Measurements from ENCODE around the gene TAGLN.

Gene TAGLN

GRCh38 chr11:117212697-117213355, 13.7 kb downstream of the TAGLN start:
- Histone ChIP-seq H2AFZ (ENCODE audit: low read length) (no peak overlapping the region), H3K27me3 (ENCODE audit: insufficient read depth, low read length, poor library complexity, severe bottlenecking) (no peaks in the 10 kb centered on the region), H3K36me3 (ENCODE audit: insufficient read depth, low read length) (peaks cover 14% of the 10 kb centered on the region; the same call in 1 of the 2 replicates), H3K4me3 (ENCODE audit: low read length, poor library complexity, severe bottlenecking) (no peak overlapping the region), H3F3A (ENCODE audit: low read depth) (no peaks in the 10 kb centered on the region), H3K79me2 (ENCODE audit: insufficient read depth, low read length) (no peaks in the 10 kb centered on the region), H3K4me1 (ENCODE audit: insufficient read depth, low read length, poor library complexity, severe bottlenecking) (no peaks in the 10 kb centered on the region), H3K9me3 (ENCODE audit: insufficient read depth, low read depth, low read length) (no peaks in the 10 kb centered on the region), H3K9ac (ENCODE audit: low read depth, low read length, poor library complexity, severe bottlenecking) (no peak overlapping the region), H3K4me2 (ENCODE audit: low read depth, low read length, poor library complexity, severe bottlenecking) (no peak overlapping the region), H4K20me1 (ENCODE audit: insufficient read depth, low read length, poor library complexity, severe bottlenecking) (no peaks in the 10 kb centered on the region), H3K9me2 (replicated peaks; ENCODE audit: low read depth, low read length) (no peaks in the 10 kb centered on the region)
- TF ChIP-seq EZH2phosphoT487 (IDR thresholded peaks at IDR 0.05; ENCODE audit: borderline replicate concordance), result no peak
- TF ChIP-seq CTCF (conservative IDR thresholded peaks at IDR 0.05; ENCODE audit: low read length), result no peak

- Histone ChIP-seq H3K4me1 (ENCODE audit: insufficient read depth, low read length, poor library complexity, severe bottlenecking) (no peaks in the 10 kb centered on the region), H3K79me2 (ENCODE audit: insufficient read depth, low read length) (no peaks in the 10 kb centered on the region), H2AFZ (ENCODE audit: low read length) (no peak overlapping the region), H4K20me1 (ENCODE audit: insufficient read depth, low read length, poor library complexity, severe bottlenecking) (no peaks in the 10 kb centered on the region), H3K4me2 (ENCODE audit: low read depth, low read length, poor library complexity, severe bottlenecking) (no peak overlapping the region), H3K27me3 (ENCODE audit: insufficient read depth, low read length, poor library complexity, severe bottlenecking) (no peaks in the 10 kb centered on the region), H3F3A (ENCODE audit: low read depth) (no peaks in the 10 kb centered on the region), H3K36me3 (ENCODE audit: insufficient read depth, low read length) (peaks cover 31% of the 10 kb centered on the region; the same call in 1 of the 2 replicates), H3K9ac (ENCODE audit: low read depth, low read length, poor library complexity, severe bottlenecking) (no peak overlapping the region), H3K9me2 (replicated peaks; ENCODE audit: low read depth, low read length) (no peaks in the 10 kb centered on the region), H3K9me3 (ENCODE audit: insufficient read depth, low read depth, low read length) (no peaks in the 10 kb centered on the region), H3K4me3 (ENCODE audit: low read length, poor library complexity, severe bottlenecking) (no peak overlapping the region)
- no peak for TF ChIP-seq CTCF (conservative IDR thresholded peaks at IDR 0.05; ENCODE audit: low read length)
- TF ChIP-seq EZH2phosphoT487 (IDR thresholded peaks at IDR 0.05; ENCODE audit: borderline replicate concordance), result no peak
Measured at GRCh38 chr11:117214404-117215110, 15.4 kb downstream of the TAGLN start.

GRCh38 chr11:117217141-117218084, 18.2 kb downstream of the TAGLN start:
- Histone ChIP-seq H2AFZ (ENCODE audit: low read length) (no peak overlapping the region), H3K9ac (ENCODE audit: low read depth, low read length, poor library complexity, severe bottlenecking) (no peak overlapping the region), H3K9me3 (ENCODE audit: insufficient read depth, low read depth, low read length) (no peaks in the 10 kb centered on the region), H3K4me2 (ENCODE audit: low read depth, low read length, poor library complexity, severe bottlenecking) (no peak overlapping the region), H3K4me1 (ENCODE audit: insufficient read depth, low read length, poor library complexity, severe bottlenecking) (no peaks in the 10 kb centered on the region), H3K79me2 (ENCODE audit: insufficient read depth, low read length) (no peaks in the 10 kb centered on the region), H3K36me3 (ENCODE audit: insufficient read depth, low read length) (peaks cover 32% of the 10 kb centered on the region; the same call in 1 of the 2 replicates), H3K4me3 (ENCODE audit: low read length, poor library complexity, severe bottlenecking) (no peak overlapping the region), H3K27me3 (ENCODE audit: insufficient read depth, low read length, poor library complexity, severe bottlenecking) (no peaks in the 10 kb centered on the region), H4K20me1 (ENCODE audit: insufficient read depth, low read length, poor library complexity, severe bottlenecking) (no peaks in the 10 kb centered on the region), H3F3A (ENCODE audit: low read depth) (no peaks in the 10 kb centered on the region), H3K9me2 (replicated peaks; ENCODE audit: low read depth, low read length) (no peaks in the 10 kb centered on the region)
- TF ChIP-seq CTCF (conservative IDR thresholded peaks at IDR 0.05; ENCODE audit: low read length) (no peak), EZH2phosphoT487 (IDR thresholded peaks at IDR 0.05; ENCODE audit: borderline replicate concordance) (no peak)
